GM19452 (cell line): ENCODE results near the gene SMURF1.

Experiments
- ATAC-seq: cut with Tn5 transposase; IDR thresholded peaks from one replicate; pipeline ENCODE4 v1.9.1; 2021; ENCODE audit not compliant: unreplicated experiment

Gene SMURF1

GRCh38 chr7:99008181-99008631, 135.7 kb downstream of the SMURF1 start:
- no peak for ATAC-seq

GRCh38 chr7:99006739-99007424, 137.0 kb downstream of the SMURF1 start:
- ATAC-seq: no peak

GRCh38 chr7:99005776-99006175, 138.1 kb downstream of the SMURF1 start:
- ATAC-seq: no peak

GRCh38 chr7:99004781-99005500, 139.0 kb downstream of the SMURF1 start:
- no peak for ATAC-seq

- ATAC-seq: no peak
Measured at GRCh38 chr7:99004216-99004615, 139.7 kb downstream of the SMURF1 start.

GRCh38 chr7:99003419-99003818, 140.5 kb downstream of the SMURF1 start:
- ATAC-seq: no peak

GRCh38 chr7:99002827-99003212, 141.1 kb downstream of the SMURF1 start:
- no peak for ATAC-seq

- ATAC-seq: no peak
Measured at GRCh38 chr7:99002148-99002826, 141.6 kb downstream of the SMURF1 start.

- no peak for ATAC-seq
Measured at GRCh38 chr7:99001482-99002147, 142.3 kb downstream of the SMURF1 start.

GRCh38 chr7:99000904-99001465, 142.9 kb downstream of the SMURF1 start:
- no peak for ATAC-seq

GRCh38 chr7:99000196-99000903, 143.6 kb downstream of the SMURF1 start:
- ATAC-seq: no peak

- ATAC-seq: no peak
Measured at GRCh38 chr7:98998821-98999725, 144.8 kb downstream of the SMURF1 start.

GRCh38 chr7:98997846-98998245, 146.1 kb downstream of the SMURF1 start:
- no peak for ATAC-seq

GRCh38 chr7:98996150-98996552, 147.8 kb downstream of the SMURF1 start:
- ATAC-seq: no peak

- ATAC-seq: no peak
Measured at GRCh38 chr7:98995523-98996149, 148.3 kb downstream of the SMURF1 start.

GRCh38 chr7:98995111-98995510, 148.8 kb downstream of the SMURF1 start:
- no peak for ATAC-seq

GRCh38 chr7:98994046-98994944, 149.6 kb downstream of the SMURF1 start:
- ATAC-seq: no peak
